ENCODE data around the gene AHNAK. TPM values are rescaled to one million over a fixed set of nuclear protein-coding genes. Genes with fewer than 3 reads are reported as not detected.
"Not testable (repeated sequence)": the region's sequence is repeated elsewhere in the genome, so short reads cannot be mapped to it uniquely, and the experiment has no call there.

AHNAK gene
- total RNA-seq, 3 donors from 2014 or later, result 473 to 1,283 (median 535) TPM

DNA sequence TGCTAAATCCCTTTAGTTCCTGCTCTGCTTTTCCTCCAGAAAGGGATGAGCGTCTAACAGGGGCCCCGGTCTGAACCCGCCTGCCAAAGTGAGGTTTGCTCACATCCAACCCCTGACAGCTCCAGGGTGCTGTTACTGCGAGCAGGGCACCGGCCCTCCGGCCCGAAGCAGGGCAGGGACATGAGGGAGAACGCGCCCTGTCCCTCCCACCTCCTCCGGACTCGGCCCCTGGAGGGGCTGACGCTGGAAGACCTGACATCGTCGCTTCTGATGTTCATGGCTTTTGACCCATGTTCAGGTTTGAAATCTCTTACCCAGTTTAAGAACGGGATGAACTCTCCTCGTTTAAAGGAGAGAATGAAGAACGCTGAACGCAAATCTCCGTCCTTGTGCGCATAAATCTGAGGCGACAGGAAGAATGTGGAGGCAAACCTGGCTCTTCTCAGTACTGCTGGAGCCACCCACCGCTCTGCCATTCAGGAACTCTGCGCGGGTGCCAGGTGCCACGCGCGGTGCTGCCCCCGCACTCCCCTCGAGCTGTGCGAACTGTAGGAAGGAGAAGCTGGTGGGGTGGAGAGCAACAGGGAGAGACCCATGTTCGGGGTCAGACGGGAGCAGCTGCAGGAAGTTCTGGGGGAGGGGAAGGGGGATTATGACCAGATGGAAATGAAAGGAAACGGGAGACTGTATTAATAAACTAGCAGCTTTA lies 27.9 kb upstream of the AHNAK start:
- TF ChIP-seq, protein P1, sequence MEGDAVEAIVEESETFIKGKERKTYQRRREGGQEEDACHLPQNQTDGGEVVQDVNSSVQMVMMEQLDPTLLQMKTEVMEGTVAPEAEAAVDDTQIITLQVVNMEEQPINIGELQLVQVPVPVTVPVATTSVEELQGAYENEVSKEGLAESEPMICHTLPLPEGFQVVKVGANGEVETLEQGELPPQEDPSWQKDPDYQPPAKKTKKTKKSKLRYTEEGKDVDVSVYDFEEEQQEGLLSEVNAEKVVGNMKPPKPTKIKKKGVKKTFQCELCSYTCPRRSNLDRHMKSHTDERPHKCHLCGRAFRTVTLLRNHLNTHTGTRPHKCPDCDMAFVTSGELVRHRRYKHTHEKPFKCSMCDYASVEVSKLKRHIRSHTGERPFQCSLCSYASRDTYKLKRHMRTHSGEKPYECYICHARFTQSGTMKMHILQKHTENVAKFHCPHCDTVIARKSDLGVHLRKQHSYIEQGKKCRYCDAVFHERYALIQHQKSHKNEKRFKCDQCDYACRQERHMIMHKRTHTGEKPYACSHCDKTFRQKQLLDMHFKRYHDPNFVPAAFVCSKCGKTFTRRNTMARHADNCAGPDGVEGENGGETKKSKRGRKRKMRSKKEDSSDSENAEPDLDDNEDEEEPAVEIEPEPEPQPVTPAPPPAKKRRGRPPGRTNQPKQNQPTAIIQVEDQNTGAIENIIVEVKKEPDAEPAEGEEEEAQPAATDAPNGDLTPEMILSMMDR (IDR thresholded peaks at IDR 0.05), result no peak
- ATAC-seq (peak; percentile 32), DNase-seq (peak; percentile 52 to 76 (median 59))
- H3K9me3 ChIP-seq, result no peaks in the 10 kb centered on the region
- intact Hi-C loops (cut with DNase I, micrococcal nuclease), result no loop called here
- H3K4me3 ChIP-seq, result peak overlapping the region; percentile 67
- H3K36me3 ChIP-seq (ENCODE audit: low read depth), result peaks cover 5% of the 10 kb centered on the region
- H3K4me1 ChIP-seq (ENCODE audit: low read depth), result peaks cover 18% of the 10 kb centered on the region

DNA sequence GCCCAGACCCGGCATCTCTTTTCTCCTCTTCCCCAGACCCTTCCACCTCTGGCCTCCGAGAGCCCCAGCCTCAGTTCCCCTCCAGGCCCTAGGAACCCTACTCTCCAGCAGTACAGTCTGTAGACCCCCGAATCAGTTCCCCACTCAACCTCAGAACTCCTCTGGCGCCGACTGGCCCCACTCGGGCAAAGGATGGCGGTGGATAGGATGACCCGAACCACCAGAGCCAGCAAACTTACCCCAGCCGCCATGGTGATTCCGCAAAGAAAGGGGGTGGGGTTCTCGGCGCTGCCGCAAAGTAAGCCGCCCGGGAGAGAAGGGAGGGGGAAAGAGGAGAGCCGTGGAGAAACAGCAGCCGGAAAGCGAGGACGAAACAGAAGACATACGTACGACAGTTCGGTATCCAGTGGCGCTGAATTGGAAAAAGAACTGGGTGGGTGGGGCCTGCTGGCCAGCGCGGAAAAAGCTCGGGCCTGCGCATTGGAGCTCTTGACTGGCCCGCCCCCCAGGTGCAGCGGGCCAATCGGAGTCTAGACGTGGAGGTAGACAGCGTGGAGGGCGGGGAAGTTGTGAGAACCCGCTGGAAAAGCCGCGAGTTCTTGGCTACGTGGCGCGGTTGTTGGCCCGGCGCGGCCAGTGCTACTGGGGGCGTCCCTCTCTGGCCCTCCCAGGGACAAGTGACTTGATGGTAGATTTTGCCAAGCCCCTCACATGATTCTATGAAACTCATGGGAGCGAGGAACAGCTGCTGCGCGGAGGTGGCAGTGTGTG lies 27.2 kb upstream of the AHNAK start, which contains the start of gene EEF1G:
Gene EEF1G, minus strand, starts transcription at position 300 of the 771 bp plus-strand sequence. Its CDS starts 49 bp downstream, at position 251.
- Histone ChIP-seq H3K4me1 (ENCODE audit: low read depth) (peaks cover 18% of the 10 kb centered on the region), H3K4me3 (peak within 1 kb of the TSS; percentile 67), H3K9me3 (no peaks in the 10 kb centered on the region), H3K36me3 (ENCODE audit: low read depth) (peaks cover 8% of the 10 kb centered on the region)
- TF ChIP-seq, protein P1 (IDR thresholded peaks at IDR 0.05), result no peak
- ATAC-seq, result peak; percentile 94
- DNase-seq, result peak; percentile 98 to 99 (median 99)
- intact Hi-C loops (cut with DNase I, micrococcal nuclease), result no loop called here

DNA sequence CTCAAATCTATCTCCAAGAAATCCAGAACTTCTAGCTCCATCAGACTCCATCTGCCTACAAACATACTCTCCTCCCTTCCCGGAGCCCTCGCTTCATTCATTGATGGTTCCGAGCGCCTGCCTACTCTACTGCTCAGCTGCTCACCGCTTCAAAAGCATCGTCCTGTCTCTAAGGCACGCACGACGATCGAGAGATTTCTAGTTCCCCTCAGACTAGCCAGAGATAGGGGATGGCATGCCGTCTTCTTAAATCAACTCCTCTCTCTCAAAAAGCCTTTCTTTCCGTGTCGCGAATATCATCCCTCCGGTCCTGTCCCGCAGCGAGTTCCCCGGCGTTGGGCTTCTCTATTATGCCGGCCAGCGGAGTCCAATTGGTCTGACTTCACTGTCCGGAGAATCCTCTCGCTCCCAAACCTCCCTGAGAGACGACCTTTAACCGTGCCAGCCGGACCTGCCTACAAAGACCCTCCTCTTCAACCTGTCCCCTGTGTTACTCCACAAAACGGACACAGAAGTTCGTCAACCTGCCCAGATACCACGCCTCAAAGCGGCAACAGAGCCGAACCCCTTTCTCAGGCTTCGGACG lies 26.5 kb upstream of the AHNAK start:
- Histone ChIP-seq H3K4me1 (ENCODE audit: low read depth) (peaks cover 18% of the 10 kb centered on the region), H3K9me3 (no peaks in the 10 kb centered on the region)
- ATAC-seq, result peak; percentile 1

DNA sequence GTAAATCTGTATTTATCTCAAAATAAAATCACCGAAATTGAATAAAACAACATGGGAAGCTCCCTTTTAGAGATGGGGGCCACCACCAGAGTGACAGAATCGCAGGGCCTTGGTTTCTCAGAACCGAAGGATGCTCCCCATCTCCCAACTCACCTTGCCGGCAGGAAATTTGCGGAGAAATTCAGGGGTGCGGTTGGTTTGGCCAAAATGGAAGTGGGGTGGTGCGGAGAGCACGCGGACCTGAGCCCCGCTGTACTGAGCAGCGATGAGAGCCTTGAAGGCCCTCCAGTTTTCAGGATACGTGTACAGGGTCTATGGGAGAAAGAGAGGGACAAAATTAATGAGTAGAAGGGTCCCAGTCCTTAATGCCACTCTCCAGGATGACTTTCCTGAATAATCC lies 25.8 kb upstream of the AHNAK start:
- peaks cover 11% of the 10 kb centered on the region for H3K36me3 ChIP-seq (ENCODE audit: low read depth)
- ATAC-seq (no peak), DNase-seq (no peak)
- intact Hi-C loops (cut with DNase I, micrococcal nuclease), result no loop called here
- TF ChIP-seq, protein P1 (IDR thresholded peaks at IDR 0.05), result no peak
- H3K4me1 ChIP-seq (ENCODE audit: low read depth), result peaks cover 18% of the 10 kb centered on the region
- H3K4me3 ChIP-seq, result no peak overlapping the region
- no peaks in the 10 kb centered on the region for H3K9me3 ChIP-seq

More for the DNA sequence above, 26.5 kb upstream of the AHNAK start:
- peaks cover 11% of the 10 kb centered on the region for H3K36me3 ChIP-seq (ENCODE audit: low read depth)
- peak overlapping the region; percentile 67 for H3K4me3 ChIP-seq
- TF ChIP-seq, protein P1 (IDR thresholded peaks at IDR 0.05), result no peak
- intact Hi-C loops (cut with DNase I, micrococcal nuclease), result no loop called here
- DNase-seq, result no peak

DNA sequence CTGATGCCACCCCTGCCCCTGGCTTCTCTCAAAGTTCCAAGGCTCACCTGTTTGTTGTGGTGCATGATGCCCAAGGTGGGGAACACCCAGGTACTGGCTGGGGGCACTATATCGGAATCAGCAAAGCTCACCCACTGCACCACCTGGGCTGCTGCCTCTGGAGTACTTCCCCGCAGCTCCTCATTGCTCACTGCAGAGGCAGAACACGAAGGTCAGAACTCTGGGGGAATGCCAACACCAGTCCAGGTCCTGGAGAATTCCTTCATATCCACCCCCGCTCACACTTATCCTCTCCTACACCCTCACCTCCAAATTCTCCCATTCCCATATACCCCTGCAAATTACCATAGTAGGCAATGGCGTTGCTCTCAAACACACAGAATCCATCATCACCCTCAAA lies 24.9 kb upstream of the AHNAK start:
- DNase-seq; H3K4me3 ChIP-seq; intact Hi-C loops (cut with DNase I, micrococcal nuclease); H3K4me1 ChIP-seq (ENCODE audit: low read depth); H3K9me3 ChIP-seq; ATAC-seq: not testable (repeated sequence)
- peaks cover 11% of the 10 kb centered on the region for H3K36me3 ChIP-seq (ENCODE audit: low read depth)

DNA sequence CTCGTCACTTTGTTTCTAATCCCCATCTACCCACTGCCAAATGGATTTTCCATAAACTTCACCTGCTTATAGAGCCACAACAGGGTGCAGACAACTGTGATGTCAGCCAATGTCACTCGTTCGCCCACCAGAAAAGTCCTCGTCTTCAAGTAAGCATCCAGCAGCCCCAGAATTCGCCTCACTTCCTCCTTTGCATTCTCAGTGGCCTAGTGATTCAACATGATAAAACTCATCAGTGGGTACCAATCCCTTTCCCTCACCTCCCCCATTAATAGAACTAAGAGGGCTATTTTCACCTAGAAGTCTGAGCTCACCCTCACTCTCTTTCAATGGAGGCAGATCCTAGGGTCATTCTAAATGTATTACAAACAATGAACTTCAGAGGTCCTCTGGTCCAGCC lies 24.3 kb upstream of the AHNAK start:
- H3K9me3 ChIP-seq; H3K4me1 ChIP-seq (ENCODE audit: low read depth); H3K4me3 ChIP-seq; DNase-seq; intact Hi-C loops (cut with DNase I, micrococcal nuclease); ATAC-seq: not testable (repeated sequence)
- peaks cover 11% of the 10 kb centered on the region for H3K36me3 ChIP-seq (ENCODE audit: low read depth)

All from mucosa of descending colon (tissue), 3 donors.